ENCODE measurements around the gene RALGPS1.

Gene RALGPS1

GRCh38 chr9:127102788-127103187 lies 188.2 kb downstream of the RALGPS1 start:
- DNase-seq: no peak

DNA sequence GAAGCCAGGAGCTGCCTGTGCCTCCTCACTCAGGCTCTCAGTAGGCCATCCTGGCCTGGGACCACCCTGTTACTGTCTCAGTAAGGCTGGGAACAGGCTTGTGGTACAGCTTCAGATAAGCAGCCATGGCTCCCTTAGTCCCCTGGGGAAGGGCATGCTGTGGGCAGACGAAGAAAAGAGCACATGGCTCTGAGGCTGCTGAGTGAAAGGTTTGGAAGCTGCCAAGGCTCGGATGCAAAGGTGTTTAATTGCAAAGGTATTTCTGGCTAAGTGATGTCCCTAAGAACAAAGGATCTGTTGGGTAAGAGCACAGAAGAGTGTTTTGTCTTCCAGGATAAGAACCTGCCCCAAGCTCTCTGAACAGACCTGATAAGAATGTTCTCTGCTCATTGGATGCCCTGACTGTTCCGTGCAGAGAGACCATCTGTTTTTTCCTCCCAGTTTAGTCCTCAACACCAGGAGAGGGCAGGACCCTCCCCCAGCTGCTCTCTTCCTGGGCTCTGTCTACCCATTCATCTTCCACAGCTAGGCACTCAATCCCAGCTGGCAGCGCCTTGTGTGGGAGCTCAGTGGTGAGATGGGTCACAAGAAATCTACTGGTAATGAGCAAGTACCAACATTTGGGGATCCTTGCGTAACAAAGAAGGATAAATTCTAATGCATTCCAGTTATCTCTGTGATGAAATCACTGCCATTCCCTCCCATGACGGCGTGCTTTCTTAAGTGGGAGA lies 190.2 kb downstream of the RALGPS1 start:
- no peak for DNase-seq

- no peak for DNase-seq
Observed at GRCh38 chr9:127105805-127106465, 191.4 kb downstream of the RALGPS1 start.

DNA sequence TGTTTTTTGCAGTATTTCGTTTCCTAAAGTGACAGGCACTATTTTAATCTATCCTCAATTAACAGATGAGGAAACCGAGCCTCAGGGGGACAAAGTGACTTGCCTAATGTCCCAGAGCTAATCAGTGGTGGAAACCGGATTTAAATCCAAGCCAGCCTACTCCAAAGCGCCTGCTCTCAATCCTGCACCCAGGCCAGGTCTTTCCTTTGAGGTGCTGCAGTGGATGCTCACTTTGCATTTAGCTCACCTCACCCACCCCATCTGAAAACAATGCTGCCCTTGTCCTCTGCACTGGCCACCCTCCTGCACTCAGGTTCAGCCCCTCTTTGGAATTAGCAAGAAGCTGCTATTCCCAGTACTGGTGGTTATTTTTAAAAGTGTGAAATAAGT lies 191.9 kb downstream of the RALGPS1 start:
- DNase-seq: no peak

- DNase-seq: no peak
Observed at GRCh38 chr9:127107171-127107928, 192.8 kb downstream of the RALGPS1 start.

GRCh38 chr9:127107929-127108876 lies 193.6 kb downstream of the RALGPS1 start:
- no peak for DNase-seq

GRCh38 chr9:127109212-127109711 lies 194.7 kb downstream of the RALGPS1 start:
- no peak for DNase-seq

DNA sequence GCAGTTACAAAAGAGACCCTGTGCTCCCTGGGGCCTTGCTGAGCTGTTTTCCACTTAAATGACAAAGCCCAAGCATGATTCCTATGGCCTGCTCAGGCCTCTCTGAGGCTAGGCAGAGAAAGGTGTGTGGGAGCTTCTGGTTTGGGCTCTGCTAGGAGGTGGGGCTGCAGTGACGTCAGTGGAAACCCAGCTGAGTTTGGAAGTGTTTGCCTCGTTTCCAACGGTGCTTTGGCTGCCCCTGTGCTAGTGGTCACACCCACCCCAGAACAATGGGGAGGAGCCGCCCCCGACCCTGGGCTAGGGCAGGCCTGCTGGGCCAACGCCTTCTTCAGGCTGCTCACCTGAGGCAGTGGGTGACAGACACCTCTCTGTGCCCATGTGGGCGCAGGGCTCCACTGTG lies 197.5 kb downstream of the RALGPS1 start:
- DNase-seq: no peak

- no peak for DNase-seq
Observed at GRCh38 chr9:127112735-127113161, 198.2 kb downstream of the RALGPS1 start.

GRCh38 chr9:127113191-127113972 lies 198.8 kb downstream of the RALGPS1 start:
- no peak for DNase-seq

DNA sequence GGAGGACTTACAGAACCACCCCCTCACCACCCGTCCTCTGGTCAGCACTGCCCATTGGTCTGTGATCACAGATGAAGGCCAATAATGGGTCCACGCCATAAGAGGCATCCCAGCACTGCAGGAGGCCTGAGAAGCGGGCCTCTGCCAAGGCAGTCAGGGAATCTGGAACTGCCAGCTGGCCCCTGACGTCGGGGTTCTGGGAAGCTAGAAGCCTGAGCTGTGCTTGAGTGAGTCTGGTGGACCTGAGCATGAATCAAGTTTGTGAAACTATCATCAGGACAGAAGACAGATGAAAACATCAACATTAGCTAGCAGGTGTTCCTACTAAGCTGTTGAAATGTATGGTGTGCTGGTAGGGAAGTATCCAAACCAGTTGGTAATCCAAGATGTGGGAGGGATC lies 200.0 kb downstream of the RALGPS1 start:
- no peak for DNase-seq

DNA sequence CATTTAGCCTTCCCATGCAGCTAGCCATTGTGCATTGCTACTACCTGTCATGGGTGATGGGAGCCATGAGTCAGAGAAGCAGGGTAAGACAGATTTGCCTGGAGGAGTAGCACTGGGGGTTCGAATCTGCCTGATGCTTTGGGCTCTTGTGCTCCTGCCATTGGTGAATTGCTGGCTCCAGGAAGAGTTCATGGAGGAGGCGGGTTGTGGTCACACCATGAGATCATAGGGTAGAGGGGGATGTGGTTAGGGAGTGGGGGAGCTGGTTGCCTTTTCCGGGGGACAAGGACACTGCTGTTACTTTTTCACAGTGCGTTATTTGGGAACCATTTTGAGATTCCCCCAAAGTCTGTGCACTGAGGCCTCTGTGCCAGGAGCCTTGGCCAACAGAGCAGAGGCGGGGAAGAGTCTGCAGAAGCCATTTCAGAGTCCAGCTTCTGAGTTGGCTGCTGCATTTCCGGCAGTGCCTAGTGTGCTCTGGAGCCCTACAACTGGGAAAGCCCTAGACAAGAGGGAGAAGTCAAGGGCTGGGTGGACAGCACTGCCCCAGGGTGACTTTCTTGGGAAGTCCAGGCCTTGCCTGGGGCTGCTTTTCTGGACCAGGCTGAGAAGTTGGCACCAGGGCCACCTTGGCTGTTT lies 201.6 kb downstream of the RALGPS1 start:
- no peak for DNase-seq

DNA sequence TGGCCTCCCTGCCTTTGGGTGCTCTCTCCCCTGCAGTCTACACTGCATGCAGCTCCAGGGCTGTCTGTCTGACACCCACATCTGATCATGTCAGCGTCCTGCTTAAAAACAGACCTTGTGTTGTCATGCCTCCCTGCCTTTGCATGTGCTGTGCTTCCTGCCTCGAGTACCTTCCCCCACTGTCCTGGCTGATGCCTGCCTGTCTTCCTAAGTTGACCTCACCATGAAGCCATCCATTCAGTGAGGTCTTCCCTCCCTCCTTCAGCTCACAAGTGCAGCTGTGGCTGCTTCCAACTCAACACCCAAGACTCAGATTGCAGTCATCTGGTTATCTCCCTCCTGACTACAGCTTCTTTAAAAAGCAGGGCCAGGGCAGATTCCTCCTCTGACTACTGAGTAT lies 202.4 kb downstream of the RALGPS1 start:
- no peak for DNase-seq

- no peak for DNase-seq
Observed at GRCh38 chr9:127117801-127118200, 203.2 kb downstream of the RALGPS1 start.

DNA sequence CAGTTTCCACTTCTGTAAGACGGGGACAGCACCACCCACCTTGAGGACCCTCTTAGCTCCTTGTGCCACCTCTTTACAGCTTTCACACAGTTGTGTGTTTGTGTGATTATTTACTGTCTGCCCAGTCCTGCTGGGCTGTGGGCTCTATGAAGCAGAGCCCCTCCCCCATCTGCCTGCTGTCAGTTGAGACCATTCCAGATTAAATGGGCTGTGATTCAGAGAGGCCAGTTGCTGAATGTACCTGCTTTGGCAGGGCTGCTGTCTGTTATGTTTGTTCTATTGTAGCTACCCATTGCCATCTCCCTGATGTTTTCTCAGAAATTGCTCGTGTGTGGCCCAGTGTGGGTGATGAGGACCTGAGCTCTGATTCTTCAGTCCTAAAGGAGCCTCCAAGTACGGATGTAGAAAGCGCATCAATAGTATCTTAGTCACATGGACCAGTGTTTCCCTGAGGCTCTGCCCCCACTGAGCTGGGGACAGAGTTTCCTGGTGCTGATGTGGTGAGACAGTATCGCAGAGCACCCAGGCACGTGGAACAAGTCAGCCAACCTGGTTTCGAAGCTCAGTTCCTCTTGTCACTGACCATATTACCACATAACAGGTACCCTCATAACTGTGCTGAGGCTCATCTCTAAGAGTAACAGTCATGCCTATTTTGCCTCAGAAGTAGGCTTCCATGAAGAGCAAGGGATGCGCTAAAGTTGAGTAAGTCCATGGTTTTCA lies 204.2 kb downstream of the RALGPS1 start:
- no peak for DNase-seq

DNA sequence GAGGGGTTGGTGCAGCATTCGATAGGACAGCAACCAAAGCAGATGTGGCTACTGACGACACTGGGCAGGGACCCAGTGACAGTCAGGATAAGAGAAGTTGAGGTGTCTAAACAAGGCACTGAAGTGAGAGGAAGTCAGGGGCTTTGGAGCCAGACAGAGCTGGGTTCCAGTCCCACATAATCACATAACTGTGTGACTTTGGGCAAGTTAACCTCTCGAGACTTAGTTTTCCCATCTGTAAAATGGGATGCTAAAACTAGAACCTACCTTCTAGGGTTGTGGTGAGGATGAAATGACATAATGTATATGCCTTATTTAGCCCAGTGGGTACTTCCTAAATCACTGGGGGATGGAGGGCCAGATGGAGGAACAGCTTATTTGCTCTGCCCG lies 204.7 kb downstream of the RALGPS1 start:
- no peak for DNase-seq

GRCh38 chr9:127121628-127122175 lies 207.1 kb downstream of the RALGPS1 start:
- DNase-seq: no peak

DNA sequence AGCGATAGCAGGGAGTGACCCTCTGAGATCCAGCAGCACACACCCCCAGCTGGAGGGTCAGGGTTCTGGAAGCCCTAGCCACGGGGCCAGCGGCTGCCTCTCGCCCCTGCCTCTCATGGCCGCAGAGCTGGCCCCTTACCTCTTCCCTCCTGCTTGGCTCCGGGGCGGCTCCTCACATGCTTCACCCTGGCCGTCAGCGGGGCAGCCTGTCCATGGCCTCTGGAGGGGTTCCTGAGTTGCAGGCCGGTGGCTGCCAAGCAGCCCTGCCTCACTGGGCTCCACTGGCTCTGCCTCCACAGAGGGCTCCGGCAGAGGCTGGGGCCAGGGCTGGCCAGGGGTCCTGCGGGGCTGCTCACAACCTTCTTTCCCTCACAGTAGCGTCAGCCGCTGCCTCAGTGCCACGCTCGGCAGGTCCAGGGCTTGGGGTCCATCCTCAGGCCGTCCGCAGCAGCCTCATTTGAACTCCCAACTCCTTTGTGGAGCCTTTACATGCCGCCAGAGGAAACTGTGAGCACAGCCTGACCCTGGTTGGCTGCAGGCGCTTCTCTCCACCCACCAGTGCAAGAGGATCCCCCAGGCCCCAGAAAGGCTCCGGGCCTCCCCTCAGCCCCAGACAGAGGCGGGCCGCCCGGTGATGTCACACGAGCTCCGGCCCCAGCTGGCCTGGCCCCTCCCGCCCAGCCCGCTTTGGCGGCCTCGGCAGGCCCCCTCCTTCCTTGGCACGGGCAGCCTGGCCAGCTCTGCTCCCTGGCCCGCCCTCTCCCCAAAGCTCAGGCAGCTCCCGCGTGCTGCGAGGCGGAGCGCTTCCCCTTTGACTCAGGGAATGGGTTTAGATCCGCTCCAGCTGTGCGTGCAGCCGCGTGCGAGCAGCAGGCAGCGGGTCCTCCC lies 207.8 kb downstream of the RALGPS1 start, which contains the start of gene ANGPTL2:
ANGPTL2 (minus strand) TSS at position 460 of the 888 bp plus-strand sequence. CDS start 13,904 bp downstream, outside the sequence.
- DNase-seq: no peak

Measured in activated CD8-positive, alpha-beta memory T cell treated with anti-CD3 and anti-CD28 coated beads, Interleukin-2, amount 50 U/mL, for 4 hours (primary cell).